Aorta (tissue), 5 donors: ENCODE results near the gene FYB1. TPM values are rescaled to one million over a fixed set of nuclear protein-coding genes. Genes with fewer than 3 reads are reported as not detected.

Experiments used
- ATAC-seq: fragments of 200-7000 bp; cut with Tn5 transposase; one replicate; pipeline ENCODE4 v1.9.1; 2022; ENCODE audit warnings: moderate library complexity; ENCODE audit not compliant: low FRiP score
- DNase-seq, 2 donors: peaks; one replicate each; pipeline ENCODE4 v3.0.0-alpha.2; 2020
- H3K27ac ChIP-seq, 2 donors: one replicate each; pipeline ENCODE4 v1.5.1; 2013; ENCODE audit warnings: low read length in 2 of 2, mild to moderate bottlenecking in 2 of 2, moderate library complexity in 2 of 2, control low read depth in 1 of 2, inconsistent platforms in 1 of 2, low read depth in 1 of 2
- H3K27me3 ChIP-seq, 2 donors: one replicate each; pipeline ENCODE4 v1.6.1; 2013; ENCODE audit warnings: control low read depth in 1 of 2, low read length in 1 of 2, mild to moderate bottlenecking in 1 of 2, moderate library complexity in 1 of 2; ENCODE audit not compliant: insufficient read depth in 2 of 2, control insufficient read depth in 1 of 2
- H3K36me3 ChIP-seq, 2 donors: one replicate each; pipeline ENCODE4 v1.6.1; 2013; ENCODE audit warnings: control low read depth in 1 of 2, low read length in 1 of 2, mild to moderate bottlenecking in 1 of 2; ENCODE audit not compliant: insufficient read depth in 2 of 2, control insufficient read depth in 1 of 2
- H3K4me1 ChIP-seq, 2 donors: one replicate each; pipeline ENCODE4 v1.6.1; 2013; ENCODE audit warnings: low read length in 2 of 2, control low read depth in 1 of 2, mild to moderate bottlenecking in 1 of 2, moderate library complexity in 1 of 2; ENCODE audit not compliant: insufficient read depth in 2 of 2, control insufficient read depth in 1 of 2
- H3K4me3 ChIP-seq, 2 donors: one replicate each; pipeline ENCODE4 v1.5.1; 2013; ENCODE audit warnings: low read length in 2 of 2, control low read depth in 1 of 2, mild to moderate bottlenecking in 1 of 2
- H3K9me3 ChIP-seq: one replicate; pipeline ENCODE4 v1.6.1; 2013; ENCODE audit warnings: mild to moderate bottlenecking, low read length; ENCODE audit not compliant: control insufficient read depth
- WGBS, 2 donors: extraction: QIAGEN DNeasy Blood & Tissue Kit; methylation state at CpG; one replicate each; pipeline ENCODE4 v1.1.7; 2013; 5-methylcytosine and 5-hydroxymethylcytosine counted together
- intact Hi-C, 2 donors: fragments of 100-400 bp; cut with DNase I; formaldehyde crosslinking; loops; one replicate each; pipeline versions ENCODE4 v1.14.2 to v1.15.0; 2022
- polyA plus RNA-seq, 2 donors: library from polyadenylated mRNA; stranded (reverse); fragments of 200-250 nt; gene quantifications; one replicate each; pipeline ENCODE4 v1.2.3, GENCODE V29; 2013
- total RNA-seq, 2 donors: library from RNA; stranded (reverse); fragmentation: NEBNext Ultra II Directional; extraction: Animal tissue kit (Norgen Biotek cat#: 25700); gene quantifications; one replicate each; pipeline ENCODE4 v1.2.1, GENCODE V29; 2021
- donor health status: healthy with polysubstance abuse.
- donor health status: Bipolar disorder and iron deficiency.
- donor health status: DM: no; HTN: no; CAD: no.
- donor health status: DM: no; HTN: no; CAD: no.
- donor health status: DM: yes; HTN: yes; CAD: no.

The FYB1 gene
- total and polyA plus RNA-seq, 4 donors, result 0.87 to 45.8 (median 13.3) TPM

DNA sequence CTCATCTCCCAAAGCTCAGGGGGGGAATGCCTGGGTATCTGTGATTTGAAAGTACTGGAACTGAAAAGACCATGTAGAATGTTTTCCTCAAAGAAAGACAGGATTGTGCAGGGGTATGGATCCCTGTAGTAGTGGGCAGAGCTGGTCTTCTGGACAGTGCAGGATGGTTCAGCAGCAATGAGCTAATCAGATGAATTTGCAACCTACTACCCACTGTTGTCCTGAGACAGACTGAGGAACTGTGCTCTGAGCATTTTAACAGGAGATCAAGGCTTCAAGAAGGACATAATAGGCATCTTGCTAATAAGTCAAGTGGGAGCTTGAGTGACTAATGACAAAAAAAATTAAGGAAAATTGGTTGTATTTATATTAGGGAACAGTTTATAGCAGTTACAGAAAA, 61.7 kb downstream of the FYB1 start:
- Histone ChIP-seq H3K27me3 (no peaks in the 10 kb centered on the region), H3K27ac (no peak overlapping the region), H3K9me3 (no peaks in the 10 kb centered on the region), H3K4me3 (no peak overlapping the region), H3K4me1 (no peaks in the 10 kb centered on the region), H3K36me3 (no peaks in the 10 kb centered on the region)
- intact Hi-C loops, result no loop called here
- DNase-seq (no peak), ATAC-seq (no peak)

DNA sequence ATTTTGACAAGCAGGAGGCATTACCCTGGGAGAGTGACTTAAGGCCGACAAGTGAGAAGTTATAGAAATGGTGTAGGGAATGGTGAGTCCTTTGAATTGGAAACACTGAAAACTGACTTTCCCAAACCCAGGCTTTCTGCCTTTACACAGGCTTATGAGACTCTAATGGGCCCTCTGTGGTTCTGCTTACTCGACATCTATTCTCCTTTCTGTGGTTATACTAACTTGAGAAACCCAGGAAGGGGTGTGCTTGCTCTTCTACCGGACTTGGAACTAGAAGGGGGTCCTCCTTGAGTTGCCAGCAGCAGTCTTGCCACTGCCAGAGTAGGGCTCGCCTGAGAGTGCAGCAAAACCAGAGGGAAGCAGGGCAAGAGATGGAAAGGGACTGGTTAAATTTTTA, 63.3 kb downstream of the FYB1 start:
- H3K36me3 ChIP-seq, result no peaks in the 10 kb centered on the region
- H3K27me3 ChIP-seq, result no peaks in the 10 kb centered on the region
- intact Hi-C loops, result no loop called here
- 57 to 64% methylated on average over 4 of the region's 4 CpGs for WGBS, 2 donors
- DNase-seq (no peak), ATAC-seq (no peak)
- no peaks in the 10 kb centered on the region for H3K4me1 ChIP-seq
- H3K27ac ChIP-seq, result no peak overlapping the region
- no peaks in the 10 kb centered on the region for H3K9me3 ChIP-seq
- H3K4me3 ChIP-seq, result no peak overlapping the region

DNA sequence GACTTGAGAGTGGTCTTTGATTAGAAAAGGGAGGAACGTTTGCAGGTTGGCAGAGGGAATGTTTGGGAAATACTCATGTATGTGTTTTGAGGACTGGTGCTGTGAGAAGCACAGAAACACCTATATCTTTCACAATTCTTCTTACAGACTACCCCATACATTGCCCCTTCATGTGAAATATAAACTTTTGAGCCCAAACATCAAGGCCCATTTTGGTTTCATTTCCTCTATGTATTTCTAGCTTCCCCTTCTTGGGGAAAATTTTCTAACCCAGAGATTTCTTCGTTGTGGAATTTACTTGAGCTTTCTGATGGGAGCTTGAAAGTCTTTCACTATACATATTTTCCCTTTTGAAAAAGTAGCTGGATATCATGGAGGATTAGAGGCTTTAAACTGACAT, 67.6 kb downstream of the FYB1 start:
- Histone ChIP-seq H3K36me3 (no peaks in the 10 kb centered on the region), H3K4me3 (no peak overlapping the region), H3K27ac (no peak overlapping the region), H3K9me3 (no peaks in the 10 kb centered on the region), H3K27me3 (no peaks in the 10 kb centered on the region), H3K4me1 (no peaks in the 10 kb centered on the region)
- WGBS, 2 donors, result 49 to 58% methylated on average over 2 of the region's 2 CpGs
- intact Hi-C loops, result no loop called here
- ATAC-seq, result no peak
- no peak for DNase-seq

DNA sequence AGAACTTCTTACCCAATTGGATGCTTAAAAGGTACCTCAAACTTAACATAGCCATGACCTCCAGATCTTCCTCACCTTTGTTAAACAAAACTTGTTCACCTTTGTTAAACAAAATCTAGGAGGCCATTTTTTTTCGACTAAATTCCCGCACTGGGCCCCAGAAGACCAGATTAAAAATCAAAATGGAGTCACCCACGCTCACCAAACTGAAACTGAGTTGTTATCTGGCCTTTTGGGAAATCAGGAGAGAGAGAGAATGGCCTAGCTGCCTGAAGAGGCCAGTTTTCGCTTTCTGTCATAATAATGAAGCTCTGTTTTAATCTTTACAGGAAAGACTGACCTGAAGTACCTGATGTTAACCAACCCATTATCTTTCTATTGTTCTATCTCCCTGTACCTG, 69.4 kb downstream of the FYB1 start:
- WGBS, 2 donors, result 90 to 93% methylated on average over 4 of the region's 4 CpGs
- no peaks in the 10 kb centered on the region for H3K36me3 ChIP-seq
- no peak overlapping the region for H3K27ac ChIP-seq
- no peak for ATAC-seq
- no peak overlapping the region for H3K4me3 ChIP-seq
- H3K9me3 ChIP-seq, result no peaks in the 10 kb centered on the region
- no peaks in the 10 kb centered on the region for H3K27me3 ChIP-seq
- no peak for DNase-seq
- no peaks in the 10 kb centered on the region for H3K4me1 ChIP-seq
- intact Hi-C loops, result no loop called here

DNA sequence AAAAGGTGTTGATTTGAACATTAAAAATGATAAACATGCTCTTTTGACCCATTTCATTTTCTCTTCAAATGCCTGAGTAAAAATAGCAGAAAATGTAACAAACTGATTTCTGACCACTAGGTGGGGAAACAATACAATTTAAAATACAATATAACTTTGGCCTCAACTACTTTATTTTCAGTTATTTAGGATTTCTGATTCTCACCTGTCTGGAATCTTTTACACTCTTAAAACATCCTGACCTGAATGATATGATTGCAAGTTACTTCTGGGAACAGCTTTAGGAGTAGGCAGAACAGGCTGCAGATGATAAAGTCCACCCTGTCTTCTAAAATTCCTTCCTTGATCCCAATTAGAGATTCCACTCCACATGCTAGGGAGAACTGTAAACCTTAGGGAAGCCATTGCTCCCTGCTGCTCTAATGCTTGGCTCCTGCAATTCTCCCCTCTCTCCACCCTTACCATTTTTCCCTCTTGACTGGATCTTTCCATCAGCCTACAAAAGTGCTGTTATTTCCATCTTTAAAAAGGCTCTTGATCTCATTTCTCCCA, 70.3 kb downstream of the FYB1 start:
- Histone ChIP-seq H3K9me3 (no peaks in the 10 kb centered on the region), H3K4me3 (no peak overlapping the region), H3K27me3 (no peaks in the 10 kb centered on the region), H3K36me3 (no peaks in the 10 kb centered on the region), H3K27ac (no peak overlapping the region), H3K4me1 (no peaks in the 10 kb centered on the region)
- intact Hi-C loops, result no loop called here
- ATAC-seq, result no peak
- DNase-seq, result no peak

DNA sequence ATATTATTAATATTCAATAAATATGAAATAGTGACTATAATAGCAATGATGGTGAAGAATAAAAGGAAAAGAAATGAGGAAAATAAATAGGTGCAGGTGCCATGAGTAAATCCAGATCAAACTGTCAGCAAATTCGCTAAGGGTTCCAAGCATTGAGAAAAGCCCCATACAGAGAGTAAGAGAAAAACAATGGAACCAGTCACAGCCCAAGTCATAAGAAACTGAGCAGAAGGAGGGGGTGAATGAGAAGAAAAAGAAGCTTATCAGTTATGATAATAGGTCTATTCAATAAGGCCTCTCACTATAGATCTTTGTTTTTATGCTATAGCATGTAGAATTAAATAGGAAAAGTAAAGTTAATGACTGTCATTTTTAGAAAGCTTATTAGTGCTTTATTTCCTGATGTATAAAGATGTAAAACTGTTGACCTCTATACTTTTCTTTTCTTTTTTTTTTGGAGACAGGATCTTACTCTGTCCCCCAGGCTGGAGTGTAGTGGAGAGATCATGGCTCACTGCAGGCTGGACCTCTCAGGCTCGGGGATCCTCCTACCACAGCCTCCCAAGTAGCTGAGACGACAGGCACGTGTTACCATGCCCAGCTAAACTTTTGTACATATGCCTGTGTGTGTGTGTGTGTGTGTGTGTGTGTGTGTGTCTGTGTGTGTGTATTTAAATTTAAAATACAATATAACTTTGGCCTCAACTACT, 72.4 kb downstream of the FYB1 start:
- H3K27me3 ChIP-seq, result no peaks in the 10 kb centered on the region
- ATAC-seq (no peak), DNase-seq (no peak)
- H3K27ac ChIP-seq, result no peak overlapping the region
- H3K36me3 ChIP-seq, result no peaks in the 10 kb centered on the region
- H3K9me3 ChIP-seq, result no peaks in the 10 kb centered on the region
- 86 to 91% methylated on average over 4 of the region's 4 CpGs for WGBS, 2 donors
- no peak overlapping the region for H3K4me3 ChIP-seq
- H3K4me1 ChIP-seq, result no peaks in the 10 kb centered on the region
- intact Hi-C loops, result no loop called here

DNA sequence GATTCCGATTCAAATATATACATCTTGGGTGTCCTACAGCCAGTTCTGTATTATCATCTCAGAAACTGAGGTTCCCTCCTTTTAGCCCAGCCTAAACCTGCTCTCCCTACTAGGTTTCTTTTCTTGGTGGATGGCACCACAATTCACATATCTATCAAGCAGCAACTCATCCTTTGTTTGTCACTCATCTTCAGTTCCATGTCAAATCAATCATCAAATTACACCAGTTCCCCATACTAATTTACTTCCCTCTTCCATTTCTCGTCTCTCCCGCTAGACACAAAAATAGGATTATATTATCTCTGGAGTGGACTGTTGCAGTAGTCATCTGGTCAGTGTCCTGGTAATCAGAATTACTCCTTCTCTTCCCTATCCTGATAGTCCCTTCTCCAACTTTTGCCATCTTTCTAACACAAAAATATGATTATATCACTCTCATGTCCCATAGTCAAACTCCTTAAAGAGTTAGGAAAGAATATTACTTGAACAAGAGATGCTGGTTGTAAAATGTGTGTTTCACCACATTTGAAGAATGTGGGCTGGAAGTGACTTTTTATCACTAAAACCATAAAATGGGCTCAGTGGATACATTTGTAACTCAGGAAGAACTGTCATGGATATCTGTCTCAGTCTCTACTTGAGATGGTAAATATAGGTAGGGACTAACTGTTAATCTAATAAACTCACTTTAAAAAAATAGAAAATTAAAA, 76.1 kb downstream of the FYB1 start:
- no peak for ATAC-seq
- 86% methylated on average over 3 of the region's 3 CpGs for WGBS, 2 donors

DNA sequence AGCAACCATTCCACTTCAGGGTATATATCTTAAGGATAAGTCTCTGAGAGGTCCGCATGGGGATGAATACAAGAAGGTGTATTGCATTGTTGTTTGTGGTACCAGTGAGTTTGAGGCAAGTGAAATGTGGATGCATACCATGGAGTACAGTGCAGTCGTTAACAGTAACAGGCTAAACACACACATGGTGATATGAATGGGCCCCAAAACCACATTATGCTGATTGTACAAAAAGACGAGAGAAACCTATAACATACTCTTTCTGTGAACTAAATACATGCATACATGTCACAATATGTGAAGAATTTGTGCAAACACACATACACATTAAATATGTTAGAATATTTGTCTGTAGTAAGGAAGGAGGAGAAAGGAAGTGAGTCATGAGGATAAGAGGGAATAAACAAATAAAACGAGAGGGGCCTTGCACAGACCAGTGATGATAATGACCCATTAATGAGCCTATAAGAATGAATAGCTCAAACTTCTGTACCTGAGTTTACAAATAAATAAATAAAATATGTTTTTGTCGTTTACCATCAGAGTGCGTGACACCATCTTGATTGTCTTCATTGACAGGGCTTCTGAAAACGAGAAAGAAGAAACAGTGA, 78.7 kb downstream of the FYB1 start:
- no peaks in the 10 kb centered on the region for H3K9me3 ChIP-seq
- ATAC-seq, result no peak
- no peak overlapping the region for H3K4me3 ChIP-seq
- intact Hi-C loops, result no loop called here
- no peaks in the 10 kb centered on the region for H3K4me1 ChIP-seq
- H3K36me3 ChIP-seq, result no peaks in the 10 kb centered on the region
- WGBS, 2 donors, result 87% methylated on average over 7 of the region's 7 CpGs
- no peak overlapping the region for H3K27ac ChIP-seq
- DNase-seq, result no peak
- no peaks in the 10 kb centered on the region for H3K27me3 ChIP-seq

More for the DNA sequence above, 76.1 kb downstream of the FYB1 start:
- no peaks in the 10 kb centered on the region for H3K27me3 ChIP-seq
- H3K4me1 ChIP-seq, result no peaks in the 10 kb centered on the region
- no peak overlapping the region for H3K27ac ChIP-seq
- no peaks in the 10 kb centered on the region for H3K36me3 ChIP-seq
- H3K9me3 ChIP-seq, result no peaks in the 10 kb centered on the region
- no peak overlapping the region for H3K4me3 ChIP-seq
- no peak for DNase-seq
- intact Hi-C loops, result no loop called here

DNA sequence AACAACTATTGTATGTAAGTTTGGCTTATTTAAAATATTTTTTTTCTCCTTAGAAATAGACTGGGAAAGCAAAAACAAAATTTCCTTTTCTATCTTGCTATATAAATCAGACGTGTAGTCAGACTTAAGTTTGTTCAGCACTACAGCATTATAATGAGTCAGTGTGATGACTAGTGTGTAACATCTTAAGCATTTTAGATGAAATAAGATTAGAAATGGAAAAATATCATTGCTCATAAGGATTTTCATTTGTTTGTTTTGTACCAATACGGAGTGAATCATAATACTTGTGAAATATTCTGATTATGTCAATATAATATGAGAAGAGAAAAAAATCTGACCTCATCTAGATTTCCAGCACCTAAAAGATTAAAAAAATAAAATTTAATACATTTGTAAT, 80.5 kb downstream of the FYB1 start:
- Histone ChIP-seq H3K4me1 (no peaks in the 10 kb centered on the region), H3K27ac (no peak overlapping the region), H3K4me3 (no peak overlapping the region), H3K36me3 (no peaks in the 10 kb centered on the region), H3K9me3 (no peaks in the 10 kb centered on the region), H3K27me3 (no peaks in the 10 kb centered on the region)
- WGBS, 2 donors, result 13% methylated on average over 2 of the region's 2 CpGs
- intact Hi-C loops, result no loop called here
- ATAC-seq (no peak), DNase-seq (no peak)
